ENCODE data around the gene MOCS3.

The MOCS3 gene

DNA sequence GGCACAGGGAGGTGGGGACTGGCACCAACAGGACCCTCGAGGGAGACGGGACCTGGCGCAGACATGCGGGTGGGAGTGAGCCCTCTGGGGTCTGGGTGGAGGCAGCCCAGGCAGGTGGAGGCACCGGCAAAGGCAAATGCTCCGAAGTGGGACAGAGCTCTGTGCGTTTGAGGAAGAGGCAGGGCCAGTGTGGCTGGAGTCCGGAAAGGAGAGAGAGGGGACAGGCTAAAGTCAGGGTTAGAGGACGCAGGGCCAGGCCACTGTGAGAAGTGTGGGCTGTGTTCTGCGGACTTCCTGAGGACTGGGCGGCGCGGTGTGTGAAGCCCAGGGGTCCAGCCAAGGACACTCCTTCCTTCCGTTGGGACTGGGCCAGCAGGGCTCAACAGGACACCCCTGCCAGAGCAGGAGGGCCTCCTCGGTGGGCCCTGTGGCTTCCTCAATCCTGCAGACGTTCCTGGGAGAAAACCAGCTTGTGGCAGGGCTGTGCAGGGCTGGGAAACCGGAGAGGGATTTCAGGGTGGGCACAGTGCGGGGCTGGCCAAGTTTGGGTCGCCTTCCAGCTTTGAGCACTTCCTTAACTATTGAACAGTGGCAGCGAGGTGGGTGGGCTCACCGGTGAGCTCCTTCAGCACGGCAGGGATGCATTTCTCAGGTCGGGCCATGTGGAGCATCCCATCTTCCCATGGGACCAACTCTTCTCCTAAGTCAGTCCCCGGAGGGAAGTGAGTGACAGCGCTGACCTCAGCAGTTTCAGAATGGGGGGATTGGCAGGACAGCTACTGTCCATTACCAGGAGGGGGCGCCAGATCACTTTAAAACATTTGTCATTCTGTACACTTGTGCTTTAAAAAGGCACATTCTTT is 22.5 kb downstream of the MOCS3 start:
- Histone ChIP-seq H4K20me1 (ENCODE audit: insufficient read depth, low read length) (peaks cover 3% of the 10 kb centered on the region; the same call in 1 of the 2 replicates), H2AFZ (ENCODE audit: low read depth, low read length) (no peak overlapping the region), H3K4me1 (ENCODE audit: insufficient read depth, low read length) (no peaks in the 10 kb centered on the region), H3K4me3 (ENCODE audit: low read depth in 1 of 2, low read length in 2 of 2) (no peak overlapping the region), H3K27me3 (ENCODE audit: insufficient read depth, low read length, poor library complexity) (peaks cover under 1% of the 10 kb centered on the region), H3K36me3 (ENCODE audit: insufficient read depth, low read length) (no peaks in the 10 kb centered on the region), H3K27ac (ENCODE audit: low read length) (no peak overlapping the region), H3K79me2 (ENCODE audit: insufficient read depth, low read length) (no peaks in the 10 kb centered on the region), H3K9me3 (ENCODE audit: insufficient read depth, low read length, severe bottlenecking) (no peaks in the 10 kb centered on the region), H3K9ac (ENCODE audit: low read depth, low read length) (no peak overlapping the region), H3K4me2 (ENCODE audit: insufficient read depth, low read length) (no peak overlapping the region)
- TF ChIP-seq EZH2 (IDR thresholded peaks at IDR 0.05; ENCODE audit: borderline replicate concordance, low read depth, low read length, severe bottlenecking), result no peak
- TF ChIP-seq, protein P1, sequence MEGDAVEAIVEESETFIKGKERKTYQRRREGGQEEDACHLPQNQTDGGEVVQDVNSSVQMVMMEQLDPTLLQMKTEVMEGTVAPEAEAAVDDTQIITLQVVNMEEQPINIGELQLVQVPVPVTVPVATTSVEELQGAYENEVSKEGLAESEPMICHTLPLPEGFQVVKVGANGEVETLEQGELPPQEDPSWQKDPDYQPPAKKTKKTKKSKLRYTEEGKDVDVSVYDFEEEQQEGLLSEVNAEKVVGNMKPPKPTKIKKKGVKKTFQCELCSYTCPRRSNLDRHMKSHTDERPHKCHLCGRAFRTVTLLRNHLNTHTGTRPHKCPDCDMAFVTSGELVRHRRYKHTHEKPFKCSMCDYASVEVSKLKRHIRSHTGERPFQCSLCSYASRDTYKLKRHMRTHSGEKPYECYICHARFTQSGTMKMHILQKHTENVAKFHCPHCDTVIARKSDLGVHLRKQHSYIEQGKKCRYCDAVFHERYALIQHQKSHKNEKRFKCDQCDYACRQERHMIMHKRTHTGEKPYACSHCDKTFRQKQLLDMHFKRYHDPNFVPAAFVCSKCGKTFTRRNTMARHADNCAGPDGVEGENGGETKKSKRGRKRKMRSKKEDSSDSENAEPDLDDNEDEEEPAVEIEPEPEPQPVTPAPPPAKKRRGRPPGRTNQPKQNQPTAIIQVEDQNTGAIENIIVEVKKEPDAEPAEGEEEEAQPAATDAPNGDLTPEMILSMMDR (IDR thresholded peaks at IDR 0.05; ENCODE audit: borderline replicate concordance, extremely low read depth, low read length, poor library complexity, severe bottlenecking), result peak; percentile 92
- peak; percentile 67 for DNase-seq
- peak; percentile 74 for ATAC-seq (ENCODE audit: insufficient read depth, low read depth)

DNA sequence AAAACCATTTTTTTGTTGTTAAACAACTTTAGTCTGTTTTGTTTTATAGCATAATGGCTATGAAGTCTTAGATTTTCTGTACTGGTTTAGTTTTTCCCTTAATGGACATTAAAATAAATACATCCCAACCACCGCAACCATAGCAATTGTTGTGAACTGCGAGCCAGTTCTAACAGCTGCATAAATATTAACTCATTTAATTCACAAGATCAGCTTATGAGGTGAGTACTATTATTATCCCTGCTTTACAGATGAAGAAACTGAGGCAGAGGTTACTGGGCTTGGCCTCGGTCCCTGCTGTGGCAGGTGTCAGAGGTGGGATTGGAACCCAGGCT is 23.1 kb downstream of the MOCS3 start:
- Histone ChIP-seq H3K27ac (ENCODE audit: low read length) (no peak overlapping the region), H3K9me3 (ENCODE audit: insufficient read depth, low read length, severe bottlenecking) (no peaks in the 10 kb centered on the region)
- no peak for DNase-seq

DNA sequence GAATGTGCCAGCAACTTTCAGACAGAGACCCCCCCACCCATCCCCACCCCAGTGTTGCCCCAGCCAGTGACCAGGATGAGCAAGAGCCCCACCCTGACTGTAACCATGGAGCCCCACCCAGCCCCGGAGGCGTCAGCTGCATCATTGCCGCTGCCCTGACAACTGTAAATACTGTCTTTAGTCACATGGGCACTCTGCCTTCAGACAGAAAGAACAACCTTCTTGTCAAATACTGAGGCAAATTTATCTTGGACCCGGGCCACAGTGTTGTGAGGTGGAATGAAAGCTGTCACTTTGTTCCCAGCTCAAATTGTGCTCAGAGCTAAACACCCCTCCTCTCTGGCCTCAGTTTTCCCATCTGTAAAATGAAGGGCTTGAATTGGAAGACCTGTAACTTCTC is 23.7 kb downstream of the MOCS3 start:
- Histone ChIP-seq H3K27ac (ENCODE audit: low read length) (no peak overlapping the region), H3K4me1 (ENCODE audit: insufficient read depth, low read length) (no peaks in the 10 kb centered on the region), H3K79me2 (ENCODE audit: insufficient read depth, low read length) (no peaks in the 10 kb centered on the region), H3K9ac (ENCODE audit: low read depth, low read length) (no peak overlapping the region), H3K36me3 (ENCODE audit: insufficient read depth, low read length) (no peaks in the 10 kb centered on the region), H4K20me1 (ENCODE audit: insufficient read depth, low read length) (no peaks in the 10 kb centered on the region; the same call in 1 of the 2 replicates), H3K4me2 (ENCODE audit: insufficient read depth, low read length) (no peak overlapping the region), H2AFZ (ENCODE audit: low read depth, low read length) (no peak overlapping the region), H3K27me3 (ENCODE audit: insufficient read depth, low read length, poor library complexity) (peaks cover 2% of the 10 kb centered on the region), H3K4me3 (ENCODE audit: low read depth in 1 of 2, low read length in 2 of 2) (no peak overlapping the region), H3K9me3 (ENCODE audit: insufficient read depth, low read length, severe bottlenecking) (no peaks in the 10 kb centered on the region)
- TF ChIP-seq EZH2 (IDR thresholded peaks at IDR 0.05; ENCODE audit: borderline replicate concordance, low read depth, low read length, severe bottlenecking), result no peak
- TF ChIP-seq, protein P1 (IDR thresholded peaks at IDR 0.05; ENCODE audit: borderline replicate concordance, extremely low read depth, low read length, poor library complexity, severe bottlenecking), result no peak
- DNase-seq (no peak), ATAC-seq (ENCODE audit: insufficient read depth, low read depth) (no peak)

More for the DNA sequence above, 23.1 kb downstream of the MOCS3 start:
- Histone ChIP-seq H4K20me1 (ENCODE audit: insufficient read depth, low read length) (peaks cover 3% of the 10 kb centered on the region; the same call in 1 of the 2 replicates), H3K27me3 (ENCODE audit: insufficient read depth, low read length, poor library complexity) (no peaks in the 10 kb centered on the region), H3K79me2 (ENCODE audit: insufficient read depth, low read length) (no peaks in the 10 kb centered on the region), H3K4me2 (ENCODE audit: insufficient read depth, low read length) (no peak overlapping the region), H3K4me1 (ENCODE audit: insufficient read depth, low read length) (no peaks in the 10 kb centered on the region), H3K36me3 (ENCODE audit: insufficient read depth, low read length) (no peaks in the 10 kb centered on the region), H3K4me3 (ENCODE audit: low read depth in 1 of 2, low read length in 2 of 2) (no peak overlapping the region), H3K9ac (ENCODE audit: low read depth, low read length) (no peak overlapping the region), H2AFZ (ENCODE audit: low read depth, low read length) (no peak overlapping the region)
- no peak for ATAC-seq (ENCODE audit: insufficient read depth, low read depth)
- TF ChIP-seq, protein P1 (IDR thresholded peaks at IDR 0.05; ENCODE audit: borderline replicate concordance, extremely low read depth, low read length, poor library complexity, severe bottlenecking), result no peak
- TF ChIP-seq EZH2 (IDR thresholded peaks at IDR 0.05; ENCODE audit: borderline replicate concordance, low read depth, low read length, severe bottlenecking), result no peak

All from DND-41 (cell line).